ENCODE data around the gene ASAP2.

ASAP2 gene

GRCh38 chr2:9319338-9319715 is 112.7 kb downstream of the ASAP2 start:
- TF ChIP-seq CTCF (IDR thresholded peaks at IDR 0.05; ENCODE audit: low read depth, low read length), result no peak
- H3K4me3 ChIP-seq (ENCODE audit: low read depth, low read length), result no peak overlapping the region
- no peaks in the 10 kb centered on the region for H3K27me3 ChIP-seq (ENCODE audit: insufficient read depth, low read depth, severe bottlenecking)
- peaks cover 13% of the 10 kb centered on the region for H3K36me3 ChIP-seq
- no peak for DNase-seq
- H3K9me3 ChIP-seq (ENCODE audit: severe bottlenecking), result no peaks in the 10 kb centered on the region
- H3K27ac ChIP-seq, result no peak overlapping the region

- DNase-seq, result no peak
- no peaks in the 10 kb centered on the region for H3K9me3 ChIP-seq (ENCODE audit: severe bottlenecking)
- no peak overlapping the region for H3K4me3 ChIP-seq (ENCODE audit: low read depth, low read length)
- peaks cover 18% of the 10 kb centered on the region for H3K36me3 ChIP-seq
- no peaks in the 10 kb centered on the region for H3K27me3 ChIP-seq (ENCODE audit: insufficient read depth, low read depth, severe bottlenecking)
- no peak overlapping the region for H3K27ac ChIP-seq
- no peak for TF ChIP-seq CTCF (IDR thresholded peaks at IDR 0.05; ENCODE audit: low read depth, low read length)
Observed at GRCh38 chr2:9322576-9322975, 116.0 kb downstream of the ASAP2 start.

GRCh38 chr2:9325428-9325827 is 118.8 kb downstream of the ASAP2 start:
- no peak for TF ChIP-seq CTCF (IDR thresholded peaks at IDR 0.05; ENCODE audit: low read depth, low read length)
- Histone ChIP-seq H3K9me3 (ENCODE audit: severe bottlenecking) (no peaks in the 10 kb centered on the region), H3K36me3 (peaks cover 28% of the 10 kb centered on the region), H3K4me3 (ENCODE audit: low read depth, low read length) (no peak overlapping the region), H3K27me3 (ENCODE audit: insufficient read depth, low read depth, severe bottlenecking) (no peaks in the 10 kb centered on the region), H3K27ac (no peak overlapping the region)
- no peak for DNase-seq

- no peak overlapping the region for H3K4me3 ChIP-seq (ENCODE audit: low read depth, low read length)
- H3K36me3 ChIP-seq, result peaks cover 28% of the 10 kb centered on the region
- no peak for DNase-seq
- no peaks in the 10 kb centered on the region for H3K27me3 ChIP-seq (ENCODE audit: insufficient read depth, low read depth, severe bottlenecking)
- no peak for TF ChIP-seq CTCF (IDR thresholded peaks at IDR 0.05; ENCODE audit: low read depth, low read length)
- no peaks in the 10 kb centered on the region for H3K9me3 ChIP-seq (ENCODE audit: severe bottlenecking)
- no peak overlapping the region for H3K27ac ChIP-seq
Observed at GRCh38 chr2:9326975-9327374, 120.4 kb downstream of the ASAP2 start.

GRCh38 chr2:9327873-9328352 is 121.3 kb downstream of the ASAP2 start:
- H3K27me3 ChIP-seq (ENCODE audit: insufficient read depth, low read depth, severe bottlenecking), result no peaks in the 10 kb centered on the region
- no peak for DNase-seq
- H3K9me3 ChIP-seq (ENCODE audit: severe bottlenecking), result no peaks in the 10 kb centered on the region
- peaks cover 27% of the 10 kb centered on the region for H3K36me3 ChIP-seq
- no peak overlapping the region for H3K27ac ChIP-seq
- no peak for TF ChIP-seq CTCF (IDR thresholded peaks at IDR 0.05; ENCODE audit: low read depth, low read length)
- no peak overlapping the region for H3K4me3 ChIP-seq (ENCODE audit: low read depth, low read length)

GRCh38 chr2:9328931-9329330 is 122.3 kb downstream of the ASAP2 start:
- Histone ChIP-seq H3K4me3 (ENCODE audit: low read depth, low read length) (no peak overlapping the region), H3K36me3 (peaks cover 19% of the 10 kb centered on the region)
- no peak for TF ChIP-seq CTCF (IDR thresholded peaks at IDR 0.05; ENCODE audit: low read depth, low read length)

More at GRCh38 chr2:9328931-9329330, 122.3 kb downstream of the ASAP2 start:
- no peak overlapping the region for H3K27ac ChIP-seq
- no peak for DNase-seq
- no peaks in the 10 kb centered on the region for H3K9me3 ChIP-seq (ENCODE audit: severe bottlenecking)
- H3K27me3 ChIP-seq (ENCODE audit: insufficient read depth, low read depth, severe bottlenecking), result no peaks in the 10 kb centered on the region
